HG02970 (cell line): ENCODE measurements around the gene ATP6V1C2.

Experiments
- ATAC-seq: cut with Tn5 transposase; IDR thresholded peaks from one replicate; pipeline ENCODE4 v1.9.1; 2021; ENCODE audit warnings: mild to moderate bottlenecking, moderate library complexity, moderate number of reproducible peaks; ENCODE audit not compliant: unreplicated experiment, low FRiP score

The ATP6V1C2 gene

DNA sequence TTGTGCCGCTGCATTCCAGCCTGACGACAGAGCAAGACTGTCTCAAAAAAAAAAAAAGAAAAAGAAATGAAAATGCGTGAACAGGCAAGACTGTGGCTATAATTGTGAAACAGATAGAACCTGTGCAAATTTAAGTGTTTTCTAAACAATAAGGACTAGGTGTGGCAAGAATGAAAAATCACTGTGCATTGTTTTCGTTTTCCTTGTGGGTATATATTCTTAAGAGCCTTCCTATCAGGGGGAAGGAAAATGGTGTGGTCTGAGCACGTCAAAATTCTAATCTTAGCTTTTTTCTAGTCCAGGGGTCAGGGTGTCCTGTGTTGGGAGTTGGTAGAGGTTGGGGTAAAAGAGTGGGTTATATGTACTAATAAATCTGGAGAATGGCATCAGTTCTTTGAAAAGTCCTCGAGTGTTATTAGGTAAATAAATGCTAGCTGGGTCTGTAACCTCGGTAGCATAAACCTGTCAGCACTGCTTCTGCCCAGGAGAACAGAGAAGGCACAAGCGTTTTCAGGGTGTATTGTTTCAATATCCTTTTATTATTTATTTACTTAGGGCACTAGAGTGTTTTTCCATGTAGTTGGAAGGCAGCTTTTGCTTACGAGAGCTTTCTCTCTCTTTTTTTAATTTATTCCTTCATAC, 11.6 kb downstream of the ATP6V1C2 start:
- ATAC-seq = no peak

DNA sequence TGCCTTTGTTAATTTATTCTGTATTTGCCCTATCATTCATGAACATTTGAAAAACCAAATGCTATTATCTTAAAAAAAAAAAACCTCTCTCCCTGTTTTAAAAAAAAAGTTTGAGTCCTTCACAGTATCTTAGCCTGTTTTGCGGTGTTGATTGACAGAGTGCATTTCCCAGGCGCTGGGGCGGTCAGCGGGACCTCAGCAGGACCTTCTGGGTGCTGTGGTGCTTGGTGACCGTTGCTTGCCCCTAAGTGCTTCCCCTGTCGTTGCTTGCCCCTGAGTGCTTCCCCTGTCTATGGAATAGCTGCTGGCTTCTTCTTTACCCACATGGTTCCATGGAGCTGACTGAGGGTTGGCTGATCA, 12.1 kb downstream of the ATP6V1C2 start:
- ATAC-seq = no peak

DNA sequence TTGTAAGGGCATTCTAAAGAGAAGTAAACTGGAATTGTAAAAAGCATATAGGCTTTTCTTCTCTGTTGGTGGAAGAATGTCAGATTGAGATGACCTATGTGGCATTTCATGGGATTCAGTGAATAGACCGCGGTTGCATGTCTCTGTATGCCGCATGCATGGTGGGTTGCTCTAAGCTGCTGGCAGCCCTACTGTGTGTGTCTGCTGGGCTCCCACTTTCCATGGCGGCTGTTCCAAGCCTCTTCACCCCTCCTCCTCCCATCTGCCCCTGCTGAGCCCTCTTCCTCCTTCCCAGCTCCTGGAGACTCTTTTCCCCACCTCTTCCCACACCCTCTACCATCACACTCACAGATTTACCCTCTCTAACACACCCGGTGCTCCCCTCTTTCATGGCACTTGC, 12.6 kb downstream of the ATP6V1C2 start:
- ATAC-seq = no peak

DNA sequence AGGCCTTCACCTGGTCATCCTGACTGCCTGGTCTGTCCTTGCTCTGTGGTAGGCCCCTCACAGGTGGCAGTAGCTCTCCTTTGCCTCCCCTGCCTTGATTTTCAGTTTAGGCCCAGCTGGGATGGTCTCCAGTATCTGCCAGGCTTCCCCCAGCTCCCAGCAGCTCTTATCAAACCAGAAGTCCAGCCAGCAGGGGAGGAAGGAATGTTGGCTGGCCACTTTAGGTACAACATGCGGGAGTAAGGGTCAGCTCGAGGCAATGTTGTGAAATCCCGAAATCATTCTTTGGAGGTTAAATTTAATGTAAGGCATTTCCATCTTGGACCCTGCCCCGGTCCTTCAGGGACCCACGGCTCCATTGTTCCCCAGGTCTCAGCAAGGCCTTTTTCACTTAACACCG, 16.8 kb downstream of the ATP6V1C2 start:
- ATAC-seq = no peak

- no peak for ATAC-seq
Measured at GRCh38 chr2:10740226-10740625, 18.8 kb downstream of the ATP6V1C2 start.

DNA sequence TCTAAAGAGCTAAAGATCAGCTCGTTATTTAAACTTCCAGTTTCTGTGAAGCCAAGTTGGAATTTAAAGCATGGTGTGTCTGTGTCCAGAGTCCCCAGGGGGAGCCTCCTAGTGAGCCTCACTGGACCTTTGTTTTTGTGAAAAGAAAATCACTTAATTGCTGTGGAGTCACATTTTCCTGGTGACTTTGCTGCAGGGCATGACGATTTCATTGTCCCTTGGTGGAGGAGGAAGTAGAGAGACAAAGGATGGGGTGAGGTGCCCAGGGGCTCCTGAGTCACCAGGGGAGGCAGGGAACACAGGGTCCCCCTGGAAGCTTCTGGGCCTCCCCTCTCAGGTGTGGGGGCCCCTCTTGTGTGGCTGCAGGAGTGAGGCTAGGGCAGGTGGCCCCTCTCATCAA, 19.7 kb downstream of the ATP6V1C2 start:
- ATAC-seq = no peak

DNA sequence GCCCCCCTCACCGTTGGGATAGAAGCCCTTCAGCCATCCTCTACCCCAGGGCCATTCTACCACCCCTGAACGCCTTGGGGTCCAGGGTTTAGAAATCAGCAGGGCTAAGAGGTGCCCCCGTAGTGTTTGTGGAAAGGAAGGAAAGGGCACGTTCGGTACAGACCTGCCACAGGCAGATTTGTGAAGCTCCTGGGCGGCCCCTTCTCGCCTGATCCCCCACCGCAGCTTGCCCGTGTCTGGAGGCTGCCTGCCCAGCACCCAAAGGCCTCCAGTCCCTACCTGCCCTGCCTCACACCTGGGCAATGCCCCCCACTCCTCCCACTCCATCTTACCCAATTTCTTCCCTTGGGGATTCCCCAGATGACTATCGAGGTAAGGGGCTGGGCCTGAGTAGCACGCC, 21.2 kb downstream of the ATP6V1C2 start:
- ATAC-seq = no peak

DNA sequence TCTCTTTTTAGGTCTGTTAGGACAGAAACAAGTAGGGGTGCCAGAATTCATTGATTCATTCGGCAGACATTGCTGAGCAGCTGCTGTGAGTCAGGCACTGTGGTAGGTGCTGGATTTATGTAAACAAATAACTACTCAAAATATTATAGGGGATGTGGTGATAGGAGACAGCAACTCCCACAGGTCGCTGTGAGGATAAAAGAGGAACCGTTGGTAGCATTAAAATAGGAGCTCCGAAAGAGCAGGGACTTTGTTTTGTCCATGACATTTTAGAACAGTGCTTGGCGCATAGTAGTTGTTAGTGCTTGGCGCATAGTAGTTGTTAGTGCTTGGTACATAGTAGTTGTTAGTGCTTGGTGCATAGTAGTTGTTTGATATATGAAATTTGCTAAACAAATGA, 29.2 kb downstream of the ATP6V1C2 start:
- no peak for ATAC-seq

DNA sequence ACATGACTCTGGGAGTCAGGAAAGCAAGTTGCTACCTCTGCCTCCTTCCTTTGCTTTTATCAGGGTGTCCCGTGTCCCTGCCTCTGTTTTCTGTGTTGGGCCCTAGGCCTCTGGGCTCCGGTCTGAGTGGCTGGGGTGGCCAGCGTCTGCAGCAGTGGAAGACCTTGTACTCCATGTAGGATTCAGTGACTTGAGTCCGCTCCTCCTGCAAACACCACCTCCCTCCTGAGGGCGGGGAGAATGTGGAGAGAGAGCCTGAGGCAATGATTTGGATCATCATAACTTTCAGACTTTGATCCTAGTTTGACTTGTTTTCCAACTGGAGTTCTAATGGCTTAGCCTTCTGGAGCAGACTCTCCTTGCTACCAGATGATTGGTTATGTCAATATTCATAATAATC, 30.8 kb downstream of the ATP6V1C2 start:
- no peak for ATAC-seq

GRCh38 chr2:10753156-10753555, 31.7 kb downstream of the ATP6V1C2 start:
- no peak for ATAC-seq

GRCh38 chr2:10753876-10754275, 32.4 kb downstream of the ATP6V1C2 start:
- no peak for ATAC-seq

DNA sequence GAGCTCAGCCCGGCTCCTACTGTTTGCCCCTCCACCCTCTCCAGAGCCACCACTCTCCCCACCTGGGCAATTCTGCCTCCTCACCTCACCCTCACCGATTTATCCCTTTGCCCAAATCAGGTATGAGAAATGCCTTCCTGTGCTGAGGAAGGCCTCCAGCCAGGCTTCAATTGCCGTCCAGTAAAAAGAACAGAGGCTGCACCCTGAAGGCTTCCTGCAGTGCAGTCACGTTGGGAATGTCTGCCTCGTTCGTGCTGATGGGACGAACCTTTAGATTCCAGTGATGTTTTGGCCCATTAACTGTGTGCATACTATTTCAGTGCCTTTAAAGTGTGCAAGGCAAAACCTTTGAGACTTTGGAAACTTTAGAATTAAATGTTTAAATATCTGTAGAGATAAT, 34.2 kb downstream of the ATP6V1C2 start:
- no peak for ATAC-seq

GRCh38 chr2:10757814-10758286, 36.4 kb downstream of the ATP6V1C2 start:
- no peak for ATAC-seq

DNA sequence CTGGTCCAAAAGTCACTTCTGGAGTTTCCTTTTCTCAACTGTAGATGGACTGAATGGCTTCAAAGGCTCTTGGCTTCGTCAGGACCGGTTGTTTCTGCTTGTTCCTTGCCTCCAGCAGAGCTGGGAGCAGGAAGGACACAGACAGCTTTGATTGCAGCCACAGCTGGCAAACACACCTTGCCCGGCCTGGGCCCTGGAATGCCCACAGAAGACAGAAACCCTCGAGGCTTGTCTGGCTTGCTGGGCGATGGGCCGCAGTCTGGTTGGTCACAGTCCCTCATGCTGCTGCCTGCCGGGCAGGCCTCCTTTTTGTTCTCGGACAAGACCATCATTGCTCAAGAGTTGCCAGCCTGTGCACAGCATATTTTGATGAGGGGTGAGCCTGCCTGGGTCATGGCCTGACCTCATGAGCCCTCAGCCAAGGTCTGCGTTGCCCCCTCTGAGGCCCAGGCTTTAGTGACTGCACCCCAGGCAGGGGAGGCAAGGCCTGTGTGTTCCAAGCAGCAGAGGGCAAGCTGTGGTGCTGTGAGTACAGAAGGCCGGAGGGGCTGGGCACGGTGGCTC, 37.8 kb downstream of the ATP6V1C2 start:
- no peak for ATAC-seq

DNA sequence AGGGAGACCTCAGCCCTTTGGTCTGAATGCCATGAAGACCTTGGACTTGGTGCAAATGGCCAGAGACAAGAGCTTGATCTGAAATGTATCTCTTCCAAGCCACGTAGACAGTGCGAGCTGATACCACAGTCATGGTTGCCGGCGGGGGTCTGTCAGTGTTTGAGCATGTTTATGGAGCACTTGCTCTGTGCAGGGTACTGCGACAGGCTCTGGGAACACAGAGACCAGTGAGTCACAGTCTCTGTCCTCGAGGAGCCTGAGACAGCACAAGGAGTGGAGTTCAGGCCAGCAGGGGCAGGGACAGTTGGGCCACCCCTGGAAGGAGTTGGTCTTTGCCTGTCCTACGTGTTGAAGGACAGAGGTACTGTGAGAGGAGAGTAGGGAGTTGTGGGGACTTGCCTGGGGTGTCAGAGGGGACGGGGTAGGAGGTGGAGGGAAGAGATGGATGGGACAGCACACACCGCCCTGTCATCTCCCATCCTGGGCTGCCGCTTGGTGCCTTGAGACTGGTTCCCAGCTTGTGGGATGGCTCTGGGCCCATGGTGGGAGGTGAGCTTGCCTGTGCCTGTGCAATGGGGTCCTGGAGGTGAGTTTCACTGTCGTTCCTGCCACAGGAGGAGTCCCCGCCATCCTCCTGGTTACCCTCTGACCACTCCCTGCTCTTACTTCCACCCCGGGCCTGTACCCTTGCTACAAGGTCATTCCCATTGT, 39.5 kb downstream of the ATP6V1C2 start:
- ATAC-seq = no peak

GRCh38 chr2:10761591-10761990, 40.2 kb downstream of the ATP6V1C2 start:
- no peak for ATAC-seq

DNA sequence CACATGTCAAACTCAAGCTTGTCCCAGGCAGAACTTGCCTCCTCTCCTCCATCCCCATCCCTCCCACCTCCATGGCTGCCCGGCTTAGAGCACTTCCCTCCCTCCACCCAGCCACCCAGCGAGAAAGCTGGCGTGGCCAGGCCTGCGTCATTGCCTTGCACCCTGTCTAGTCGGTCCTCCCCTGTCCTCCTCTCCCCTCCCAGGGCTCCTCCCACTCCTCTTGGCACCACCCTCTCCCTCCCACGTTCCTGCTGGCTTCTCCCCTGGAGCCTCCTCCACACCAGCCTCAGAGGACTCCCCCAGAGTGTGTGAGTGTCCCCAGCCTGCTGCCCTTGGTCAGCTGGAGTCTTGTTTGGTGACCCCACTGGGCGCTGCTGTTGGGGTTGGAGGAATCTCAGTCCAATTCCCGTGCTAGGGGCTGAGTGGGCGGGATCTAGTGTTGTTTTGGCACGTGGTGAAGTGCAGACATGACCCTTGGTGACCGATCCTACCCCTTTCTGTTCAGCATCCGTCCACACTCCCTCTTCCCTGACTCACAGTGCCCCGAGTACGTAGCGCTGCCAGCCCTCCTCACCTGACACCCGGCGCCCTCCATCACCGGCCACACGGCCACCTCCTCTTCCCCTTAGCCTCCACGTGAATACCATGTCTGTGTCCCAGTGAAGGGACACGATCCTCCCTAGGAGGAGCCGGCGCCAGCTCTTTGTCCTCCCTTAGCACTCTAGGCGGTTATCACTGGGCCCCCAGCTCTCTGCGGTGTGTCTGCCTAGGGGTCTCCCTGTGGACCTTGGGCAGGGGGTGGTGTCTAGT, 41.4 kb downstream of the ATP6V1C2 start:
- ATAC-seq = no peak

DNA sequence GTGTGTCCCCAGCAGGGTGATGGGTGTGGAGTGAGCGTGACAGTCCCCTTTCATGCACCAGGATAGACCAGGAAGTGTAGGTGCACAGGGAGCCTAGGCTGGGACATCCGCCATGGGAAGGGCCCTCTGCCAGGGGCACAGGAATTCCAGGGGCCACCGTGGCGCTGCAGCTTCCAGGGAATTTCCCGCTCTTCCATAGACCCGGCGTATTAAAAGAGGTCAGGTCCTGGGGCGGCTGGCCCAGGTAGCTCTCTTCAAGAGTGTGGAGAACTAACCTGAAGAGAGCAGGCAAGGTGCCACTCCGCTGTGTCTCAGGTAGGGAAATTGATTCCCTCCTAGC, 42.0 kb downstream of the ATP6V1C2 start:
- no peak for ATAC-seq

- ATAC-seq = no peak
Measured at GRCh38 chr2:10764096-10764785, 42.8 kb downstream of the ATP6V1C2 start.

- no peak for ATAC-seq
Measured at GRCh38 chr2:10764896-10765295, 43.5 kb downstream of the ATP6V1C2 start.

- no peak for ATAC-seq
Measured at GRCh38 chr2:10765461-10765860, 44.0 kb downstream of the ATP6V1C2 start.
